ENCODE data around the gene PDE11A. TPM values are rescaled to one million over a fixed set of nuclear protein-coding genes. Genes with fewer than 3 reads are reported as not detected.

The PDE11A gene
- total RNA-seq, 1 donor from 2014 or later = 2.0 TPM

DNA sequence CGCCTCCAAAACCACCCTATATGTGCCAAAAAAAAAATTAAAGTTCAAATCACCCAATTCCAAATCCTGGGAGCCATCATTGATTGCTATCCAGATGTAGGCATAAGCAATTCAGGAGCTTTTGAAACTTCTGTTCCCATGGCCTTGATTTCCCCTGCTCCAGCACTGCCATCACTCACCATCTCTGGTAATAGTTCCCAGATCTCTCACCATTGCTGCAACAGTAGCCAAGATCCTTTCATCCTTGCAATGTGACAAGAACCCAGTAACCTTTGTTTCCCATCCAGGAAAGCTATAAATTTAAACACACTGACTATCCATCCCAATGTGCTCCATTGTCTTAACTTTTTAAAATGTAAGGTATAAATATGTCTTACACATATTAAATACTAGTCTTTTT, 155.4 kb downstream of the PDE11A start:
- Mint-ChIP-seq H3K4me3 (no peak overlapping the region), H3K27ac (no peak overlapping the region), H3K36me3 (no peaks in the 10 kb centered on the region), H3K9me3 (no peaks in the 10 kb centered on the region), H3K4me1 (ENCODE audit: unreplicated experiment) (no peaks in the 10 kb centered on the region), H3K27me3 (no peaks in the 10 kb centered on the region)
- no peak for DNase-seq (ENCODE audit: extremely low spot score, unreplicated experiment)
- TF ChIP-seq, protein P1, sequence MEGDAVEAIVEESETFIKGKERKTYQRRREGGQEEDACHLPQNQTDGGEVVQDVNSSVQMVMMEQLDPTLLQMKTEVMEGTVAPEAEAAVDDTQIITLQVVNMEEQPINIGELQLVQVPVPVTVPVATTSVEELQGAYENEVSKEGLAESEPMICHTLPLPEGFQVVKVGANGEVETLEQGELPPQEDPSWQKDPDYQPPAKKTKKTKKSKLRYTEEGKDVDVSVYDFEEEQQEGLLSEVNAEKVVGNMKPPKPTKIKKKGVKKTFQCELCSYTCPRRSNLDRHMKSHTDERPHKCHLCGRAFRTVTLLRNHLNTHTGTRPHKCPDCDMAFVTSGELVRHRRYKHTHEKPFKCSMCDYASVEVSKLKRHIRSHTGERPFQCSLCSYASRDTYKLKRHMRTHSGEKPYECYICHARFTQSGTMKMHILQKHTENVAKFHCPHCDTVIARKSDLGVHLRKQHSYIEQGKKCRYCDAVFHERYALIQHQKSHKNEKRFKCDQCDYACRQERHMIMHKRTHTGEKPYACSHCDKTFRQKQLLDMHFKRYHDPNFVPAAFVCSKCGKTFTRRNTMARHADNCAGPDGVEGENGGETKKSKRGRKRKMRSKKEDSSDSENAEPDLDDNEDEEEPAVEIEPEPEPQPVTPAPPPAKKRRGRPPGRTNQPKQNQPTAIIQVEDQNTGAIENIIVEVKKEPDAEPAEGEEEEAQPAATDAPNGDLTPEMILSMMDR (conservative IDR thresholded peaks at IDR 0.05) = no peak

DNA sequence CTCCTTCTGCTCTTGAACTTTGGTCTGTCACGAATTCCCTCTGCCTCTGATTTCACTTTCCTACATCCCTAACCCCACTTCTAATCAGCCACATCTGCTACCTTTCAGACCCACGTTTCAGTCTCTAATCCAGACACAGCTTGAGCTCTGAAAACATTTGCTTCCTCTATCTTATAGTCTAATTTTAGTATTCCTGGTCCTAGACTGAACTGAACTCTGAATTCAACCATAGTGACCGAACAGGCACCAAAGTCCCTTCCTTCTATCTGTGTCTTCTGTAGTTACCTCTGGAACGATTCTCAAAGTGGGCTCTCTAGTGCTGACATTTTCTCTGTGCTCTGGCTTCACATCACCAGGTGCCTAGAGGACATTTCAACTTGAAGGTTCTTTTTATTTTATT, 156.2 kb downstream of the PDE11A start:
- Mint-ChIP-seq H3K36me3 (no peaks in the 10 kb centered on the region), H3K4me1 (ENCODE audit: unreplicated experiment) (no peaks in the 10 kb centered on the region), H3K9me3 (no peaks in the 10 kb centered on the region), H3K27ac (no peak overlapping the region), H3K4me3 (no peak overlapping the region), H3K27me3 (no peaks in the 10 kb centered on the region)
- TF ChIP-seq, protein P1 (conservative IDR thresholded peaks at IDR 0.05) = no peak
- DNase-seq (ENCODE audit: extremely low spot score, unreplicated experiment) = no peak

DNA sequence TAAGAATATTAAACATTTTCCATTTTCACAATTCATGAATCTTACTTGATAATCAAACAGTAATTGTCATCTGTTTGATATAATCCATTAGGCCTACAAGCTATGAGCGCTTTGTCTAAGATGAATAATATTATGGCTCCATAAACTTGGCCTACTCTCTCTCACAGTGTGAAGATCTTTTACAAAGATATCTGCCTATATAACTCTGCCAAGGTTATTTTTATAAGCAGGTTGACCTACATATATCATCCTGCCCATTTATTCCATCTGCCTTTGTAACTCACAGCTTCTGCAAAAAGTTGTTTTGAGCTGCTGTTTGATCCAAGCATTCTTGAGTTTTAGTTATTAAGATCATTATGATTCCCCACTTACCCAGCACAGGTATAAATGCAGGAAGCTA, 158.3 kb downstream of the PDE11A start:
- Mint-ChIP-seq H3K36me3 (no peaks in the 10 kb centered on the region), H3K27ac (no peak overlapping the region), H3K4me3 (no peak overlapping the region), H3K9me3 (no peaks in the 10 kb centered on the region), H3K27me3 (peaks cover 3% of the 10 kb centered on the region), H3K4me1 (ENCODE audit: unreplicated experiment) (peaks cover 4% of the 10 kb centered on the region)
- TF ChIP-seq, protein P1 (conservative IDR thresholded peaks at IDR 0.05) = no peak
- no peak for DNase-seq (ENCODE audit: extremely low spot score, unreplicated experiment)

DNA sequence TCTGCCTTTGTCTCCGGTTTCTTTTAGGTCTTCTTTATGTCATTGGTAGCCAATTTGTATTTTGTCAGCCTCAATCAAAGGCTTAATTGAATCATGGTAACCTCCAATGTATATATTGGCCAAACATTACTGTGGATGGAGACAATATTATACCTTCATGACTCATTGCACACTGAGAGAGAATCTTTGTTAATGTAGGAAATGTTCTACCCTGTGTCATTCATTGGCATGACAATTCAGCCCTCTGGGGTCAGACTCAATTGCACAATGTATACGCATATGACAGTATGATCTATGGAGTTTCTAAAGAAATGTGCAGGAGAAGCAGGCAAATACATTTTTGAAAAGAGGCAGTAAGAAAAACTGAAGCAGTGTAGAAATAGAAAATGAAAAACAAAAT, 162.6 kb downstream of the PDE11A start:
- H3K27me3 Mint-ChIP-seq = peaks cover 6% of the 10 kb centered on the region

DNA sequence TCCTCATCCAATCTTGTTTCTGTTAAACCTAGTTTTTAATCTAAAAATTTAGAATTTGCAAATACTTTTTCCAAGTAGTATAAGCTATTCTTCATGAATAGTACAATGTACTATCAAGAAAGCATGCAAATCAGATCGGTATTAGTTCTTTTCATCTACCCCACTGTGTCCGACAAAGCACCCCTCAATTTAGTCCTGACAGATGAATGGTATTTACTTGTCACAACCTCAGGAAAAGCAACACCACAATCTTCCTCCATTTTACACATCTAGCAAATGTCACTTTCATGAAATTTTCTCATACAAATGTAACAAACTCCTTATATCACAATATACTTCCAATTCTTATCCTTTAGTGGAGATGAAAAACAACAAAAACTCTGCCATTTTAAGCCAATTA, 163.8 kb downstream of the PDE11A start:
- H3K9me3 Mint-ChIP-seq = no peaks in the 10 kb centered on the region
- TF ChIP-seq, protein P1 (conservative IDR thresholded peaks at IDR 0.05) = no peak
- DNase-seq (ENCODE audit: extremely low spot score, unreplicated experiment) = no peak

More for the DNA sequence above, 162.6 kb downstream of the PDE11A start:
- no peak overlapping the region for H3K27ac Mint-ChIP-seq
- no peak overlapping the region for H3K4me3 Mint-ChIP-seq
- no peak for DNase-seq (ENCODE audit: extremely low spot score, unreplicated experiment)
- H3K4me1 Mint-ChIP-seq (ENCODE audit: unreplicated experiment) = peaks cover 20% of the 10 kb centered on the region
- no peaks in the 10 kb centered on the region for H3K36me3 Mint-ChIP-seq
- H3K9me3 Mint-ChIP-seq = no peaks in the 10 kb centered on the region
- TF ChIP-seq, protein P1 (conservative IDR thresholded peaks at IDR 0.05) = no peak

DNA sequence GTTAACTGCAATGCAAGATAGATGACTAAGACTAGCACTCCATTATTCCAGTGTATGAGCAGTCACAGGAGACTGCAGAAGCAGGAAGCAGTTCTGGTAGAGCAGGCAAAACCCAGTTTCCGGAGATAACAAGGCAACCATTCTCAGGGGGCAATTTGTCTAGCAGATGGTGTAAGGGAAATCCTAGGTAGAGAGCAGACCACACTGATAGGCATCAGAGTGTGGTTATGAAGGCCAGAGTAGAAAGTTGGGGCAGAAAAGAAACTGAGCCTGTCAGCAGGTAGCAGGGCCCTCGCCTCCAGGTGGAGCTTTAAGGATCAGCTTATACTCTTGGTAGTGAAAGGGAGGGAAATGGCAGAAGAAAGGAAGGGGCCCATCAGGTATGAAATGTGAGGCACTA, 164.4 kb downstream of the PDE11A start:
- H3K27ac Mint-ChIP-seq = peak overlapping the region; percentile 33
- peaks cover 20% of the 10 kb centered on the region for H3K4me1 Mint-ChIP-seq (ENCODE audit: unreplicated experiment)
- TF ChIP-seq, protein P1 (conservative IDR thresholded peaks at IDR 0.05) = no peak
- no peaks in the 10 kb centered on the region for H3K9me3 Mint-ChIP-seq
- no peaks in the 10 kb centered on the region for H3K36me3 Mint-ChIP-seq
- H3K27me3 Mint-ChIP-seq = peaks cover 6% of the 10 kb centered on the region
- no peak overlapping the region for H3K4me3 Mint-ChIP-seq
- DNase-seq (ENCODE audit: extremely low spot score, unreplicated experiment) = no peak

More for the DNA sequence above, 163.8 kb downstream of the PDE11A start:
- Mint-ChIP-seq H3K36me3 (no peaks in the 10 kb centered on the region), H3K4me3 (no peak overlapping the region), H3K27me3 (peaks cover 6% of the 10 kb centered on the region), H3K4me1 (ENCODE audit: unreplicated experiment) (peaks cover 20% of the 10 kb centered on the region), H3K27ac (no peak overlapping the region)

Data from type B pancreatic cell (in vitro differentiated cells).